Measurements from ENCODE around the gene FAM210B.

DNA sequence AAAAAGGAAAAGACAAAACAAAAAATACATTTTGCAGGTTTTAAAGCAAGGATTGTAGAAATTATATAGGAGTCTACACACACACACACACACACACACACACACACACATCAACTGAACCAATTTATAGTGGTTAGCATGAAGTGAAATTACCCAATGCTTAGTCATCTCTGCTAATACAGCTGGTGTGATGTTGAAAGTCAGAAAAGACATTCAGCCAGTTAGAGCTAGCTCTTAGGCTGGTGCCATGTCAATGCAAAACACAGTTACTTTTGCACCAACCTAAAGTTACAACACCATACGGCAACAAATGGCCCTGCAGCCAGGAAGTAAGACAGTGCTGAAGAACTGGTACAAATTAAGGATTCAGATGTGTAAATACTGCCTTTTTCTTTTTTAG lies 15.2 kb downstream of the FAM210B start:
- TF ChIP-seq GATA3 (IDR thresholded peaks at IDR 0.05; ENCODE audit: low read depth, low read length) (no peak), GATA2 (IDR thresholded peaks at IDR 0.05; ENCODE audit: low read depth, low read length) (no peak)

All from SH-SY5Y (cell line).